WTC11 (cell line): Measurements from ENCODE around the gene DOCK1.

Experiments
- CTCF ChIP-seq: fragments of 200-600 bp; IDR thresholded peaks from 2 replicates; pipeline ENCODE4 v1.8.0; 2022; ENCODE audit warnings: antibody characterized with exemption
- JUN ChIP-seq: sonication (generic); formaldehyde crosslinking; IDR thresholded peaks from 2 replicates; pipeline ENCODE4 v1.8.0; 2023; ENCODE audit warnings: mild to moderate bottlenecking, missing genetic modification reagents
- RELA ChIP-seq: sonication (generic); formaldehyde crosslinking; IDR thresholded peaks from 2 replicates; pipeline ENCODE4 v1.8.1; 2022; ENCODE audit warnings: missing genetic modification reagents, mild to moderate bottlenecking, borderline replicate concordance

GRCh38 chr10:127435246-127435645 is 530.0 kb downstream of the DOCK1 start:
- TF ChIP-seq JUN (CRISPR knock-in tag) (no peak), CTCF (no peak), RELA (no peak)
